ENCODE data around the gene SLC51A. TPM values are rescaled to one million over a fixed set of nuclear protein-coding genes. Genes with fewer than 3 reads are reported as not detected.

Gene SLC51A
- total RNA-seq, result 0.14 TPM in 1 of 2 replicates, not detected in the other

DNA sequence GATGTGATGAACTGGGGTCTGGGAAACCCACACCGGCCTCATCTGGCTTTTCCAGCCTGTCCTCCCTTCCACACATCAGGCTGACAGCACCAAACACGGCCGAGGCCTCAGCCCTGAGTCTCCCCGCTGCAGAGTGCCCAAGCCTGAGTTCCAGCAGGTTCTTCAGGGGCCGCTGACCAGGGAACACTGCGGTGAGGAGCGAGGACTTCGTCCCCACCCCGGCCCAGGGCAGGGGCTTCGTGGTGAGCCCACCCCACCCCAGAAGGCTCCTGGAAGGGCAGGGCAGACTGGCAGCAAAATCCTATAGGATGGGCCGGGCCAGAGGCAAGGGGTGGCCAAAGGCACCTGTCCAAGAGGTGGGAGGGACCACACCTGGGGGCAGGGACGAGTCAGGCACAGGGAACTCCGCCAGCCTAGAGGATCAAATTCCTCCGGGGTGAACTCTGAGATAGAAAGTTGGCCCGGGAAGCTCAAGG, at the start of gene SLC51A:
Gene SLC51A, plus strand, starts transcription at position 446 of the 476 bp plus-strand sequence. CDS start 179 bp downstream, outside the sequence.

DNA sequence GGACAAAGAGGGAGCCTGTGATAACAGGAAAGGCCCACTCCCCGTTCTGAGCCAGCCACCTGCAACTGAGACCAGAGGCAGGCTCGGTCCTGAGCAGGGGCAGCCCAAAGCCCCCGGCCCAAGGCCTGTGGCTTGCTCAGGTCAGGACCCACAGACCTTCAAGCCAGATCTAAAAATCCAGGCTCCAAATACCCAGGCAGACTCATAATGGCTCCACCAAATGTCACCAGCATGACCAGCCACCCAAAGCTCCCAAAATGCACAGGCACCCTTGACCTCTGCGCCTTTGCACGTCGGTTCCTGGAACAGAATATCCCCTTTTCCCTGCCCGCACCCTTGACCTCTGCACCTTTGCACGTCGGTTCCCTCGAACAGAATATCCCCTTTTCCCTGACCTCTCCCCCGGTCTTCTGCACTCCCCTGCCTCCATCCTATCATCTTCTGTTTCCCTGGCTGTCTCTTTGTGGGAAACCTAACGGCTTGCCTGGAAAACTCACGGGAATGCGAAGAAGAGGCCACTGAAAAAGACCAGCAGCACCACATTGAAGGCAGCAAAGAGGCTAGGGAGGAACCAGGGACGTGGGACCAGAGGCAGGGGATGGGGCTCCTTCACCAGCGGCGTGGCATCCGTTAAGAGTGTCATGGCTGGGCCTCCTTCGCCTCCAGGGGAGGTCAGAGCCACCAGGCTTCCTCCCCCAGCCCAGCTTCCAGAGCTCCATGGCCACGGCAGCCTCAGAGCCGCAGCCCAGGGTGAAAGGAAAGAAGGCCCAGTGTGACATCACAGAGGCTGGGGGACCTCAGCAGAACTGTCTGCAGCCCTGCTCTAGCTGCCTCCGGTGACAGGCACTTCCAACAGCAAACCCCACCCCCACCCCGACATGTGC, 5.4 kb upstream of the SLC51A start, which contains the start of gene ZDHHC19:
Gene ZDHHC19, minus strand, starts transcription at position 728 of the 884 bp plus-strand sequence. Its CDS starts 85 bp downstream, at position 643.

Other genes with a start within 250 kb of the SLC51A start
- gene TFRC, start 134.4 kb upstream of the SLC51A start, total RNA-seq, result 151 and 177 TPM in 2 replicates
- not detected in 2 replicates for gene ZDHHC19, start 5.1 kb upstream of the SLC51A start, total RNA-seq
- gene PCYT1A, start 71.2 kb downstream of the SLC51A start, total RNA-seq, result 58.9 and 70.0 TPM in 2 replicates
- gene DYNLT2B, start 101.7 kb downstream of the SLC51A start, total RNA-seq, result 25.3 and 28.9 TPM in 2 replicates
- 1.8 TPM in 1 of 2 replicates, not detected in the other for gene TM4SF19, start 121.9 kb downstream of the SLC51A start, total RNA-seq
- 4.6 and 8.6 TPM in 2 replicates for gene UBXN7, start 215.9 kb downstream of the SLC51A start, total RNA-seq

Measured in airway epithelial cell (primary cell).